ENCODE measurements around the gene GPR135. TPM values are rescaled to one million over a fixed set of nuclear protein-coding genes. Genes with fewer than 3 reads are reported as not detected.
"Not testable (repeated sequence)": the region's sequence is repeated elsewhere in the genome, so short reads cannot be mapped to it uniquely, and the experiment has no call there.

The GPR135 gene
- total RNA-seq, 3 donors from 2014 or later = 4.4 to 5.9 (median 5.1) TPM

DNA sequence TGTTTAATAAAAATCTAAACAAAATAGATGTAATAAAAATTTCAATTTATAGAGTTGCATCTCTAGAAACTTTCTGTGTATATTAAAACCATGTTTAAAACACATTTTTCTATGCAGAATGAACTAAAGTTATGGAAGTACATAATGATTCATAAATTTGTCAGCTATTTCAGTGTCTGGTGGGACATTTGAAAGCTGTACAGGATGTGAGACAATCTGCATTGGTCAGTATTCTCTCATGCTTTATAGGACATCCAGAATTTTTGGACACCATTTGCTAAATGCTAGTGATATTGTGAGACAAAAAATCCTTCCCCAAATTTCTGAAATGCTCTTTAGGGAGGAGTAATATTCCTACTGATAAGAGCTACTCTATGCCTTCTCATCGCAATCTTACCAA lies 13.3 kb downstream of the GPR135 start:
- Histone ChIP-seq H3K27me3 (no peaks in the 10 kb centered on the region), H3K36me3 (no peaks in the 10 kb centered on the region), H3K27ac (no peak overlapping the region), H3K4me1 (no peaks in the 10 kb centered on the region), H3K4me3 (no peak overlapping the region), H3K9me3 (no peaks in the 10 kb centered on the region)
- DNase-seq (ENCODE audit: low spot score in 2 of 2) = no peak
- TF ChIP-seq, protein P1, sequence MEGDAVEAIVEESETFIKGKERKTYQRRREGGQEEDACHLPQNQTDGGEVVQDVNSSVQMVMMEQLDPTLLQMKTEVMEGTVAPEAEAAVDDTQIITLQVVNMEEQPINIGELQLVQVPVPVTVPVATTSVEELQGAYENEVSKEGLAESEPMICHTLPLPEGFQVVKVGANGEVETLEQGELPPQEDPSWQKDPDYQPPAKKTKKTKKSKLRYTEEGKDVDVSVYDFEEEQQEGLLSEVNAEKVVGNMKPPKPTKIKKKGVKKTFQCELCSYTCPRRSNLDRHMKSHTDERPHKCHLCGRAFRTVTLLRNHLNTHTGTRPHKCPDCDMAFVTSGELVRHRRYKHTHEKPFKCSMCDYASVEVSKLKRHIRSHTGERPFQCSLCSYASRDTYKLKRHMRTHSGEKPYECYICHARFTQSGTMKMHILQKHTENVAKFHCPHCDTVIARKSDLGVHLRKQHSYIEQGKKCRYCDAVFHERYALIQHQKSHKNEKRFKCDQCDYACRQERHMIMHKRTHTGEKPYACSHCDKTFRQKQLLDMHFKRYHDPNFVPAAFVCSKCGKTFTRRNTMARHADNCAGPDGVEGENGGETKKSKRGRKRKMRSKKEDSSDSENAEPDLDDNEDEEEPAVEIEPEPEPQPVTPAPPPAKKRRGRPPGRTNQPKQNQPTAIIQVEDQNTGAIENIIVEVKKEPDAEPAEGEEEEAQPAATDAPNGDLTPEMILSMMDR (IDR thresholded peaks at IDR 0.05) = no peak
- TF ChIP-seq POLR2A (IDR thresholded peaks at IDR 0.05) = no peak
- TF ChIP-seq POLR2AphosphoS5 (IDR thresholded peaks at IDR 0.05) = no peak
- intact Hi-C loops (cut with DNase I; ENCODE audit: low total_unique reads) = no loop called here

DNA sequence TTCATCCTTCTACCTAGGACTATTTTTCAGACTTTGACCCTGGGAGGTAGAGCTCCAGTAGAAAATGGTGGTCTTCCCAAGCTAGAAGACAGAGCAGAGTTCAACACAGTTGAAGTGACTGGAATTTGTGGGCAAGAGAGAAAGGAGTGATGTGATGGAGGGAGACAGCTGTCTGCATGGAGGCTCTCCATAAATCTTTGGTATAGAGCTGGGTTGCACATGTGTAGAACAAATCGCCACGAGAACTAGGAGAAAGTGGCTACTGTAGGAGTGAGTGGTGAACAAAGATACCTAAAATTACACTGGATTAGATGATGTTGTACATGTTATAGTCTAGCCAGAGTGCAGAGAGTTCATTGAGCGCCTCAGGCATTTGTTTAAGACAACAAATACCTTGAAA lies 14.5 kb downstream of the GPR135 start:
- no peaks in the 10 kb centered on the region for H3K36me3 ChIP-seq
- no peaks in the 10 kb centered on the region for H3K27me3 ChIP-seq
- intact Hi-C loops (cut with DNase I; ENCODE audit: low total_unique reads) = no loop called here
- TF ChIP-seq POLR2A (IDR thresholded peaks at IDR 0.05) = no peak
- TF ChIP-seq, protein P1 (IDR thresholded peaks at IDR 0.05) = no peak
- TF ChIP-seq POLR2AphosphoS5 (IDR thresholded peaks at IDR 0.05) = no peak
- no peak overlapping the region for H3K4me3 ChIP-seq
- no peaks in the 10 kb centered on the region for H3K4me1 ChIP-seq
- no peak for DNase-seq (ENCODE audit: low spot score in 2 of 2)
- no peaks in the 10 kb centered on the region for H3K9me3 ChIP-seq
- no peak overlapping the region for H3K27ac ChIP-seq

DNA sequence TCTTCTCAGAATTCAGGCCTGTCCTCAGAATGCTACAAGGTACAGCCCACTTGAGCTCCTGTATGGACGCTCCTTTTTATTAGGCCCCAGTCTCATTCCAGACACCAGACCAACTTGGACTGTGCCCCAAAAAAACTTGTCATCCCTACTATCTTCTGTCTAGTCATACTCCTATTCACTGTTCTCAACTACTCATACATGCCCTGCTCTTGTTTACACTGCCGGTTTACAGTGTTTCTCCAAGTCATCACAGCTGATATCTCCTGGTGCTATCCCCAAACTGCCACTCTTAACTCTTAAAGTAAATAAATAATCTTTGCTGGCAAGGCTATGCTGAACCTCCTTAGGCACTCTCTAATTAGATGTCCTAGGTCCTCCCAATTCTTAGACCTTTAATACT lies 16.5 kb downstream of the GPR135 start:
- H3K9me3 ChIP-seq; H3K36me3 ChIP-seq; H3K27me3 ChIP-seq; intact Hi-C loops (cut with DNase I; ENCODE audit: low total_unique reads); H3K4me3 ChIP-seq; H3K27ac ChIP-seq; DNase-seq (ENCODE audit: low spot score in 2 of 2); H3K4me1 ChIP-seq: not testable (repeated sequence)

DNA sequence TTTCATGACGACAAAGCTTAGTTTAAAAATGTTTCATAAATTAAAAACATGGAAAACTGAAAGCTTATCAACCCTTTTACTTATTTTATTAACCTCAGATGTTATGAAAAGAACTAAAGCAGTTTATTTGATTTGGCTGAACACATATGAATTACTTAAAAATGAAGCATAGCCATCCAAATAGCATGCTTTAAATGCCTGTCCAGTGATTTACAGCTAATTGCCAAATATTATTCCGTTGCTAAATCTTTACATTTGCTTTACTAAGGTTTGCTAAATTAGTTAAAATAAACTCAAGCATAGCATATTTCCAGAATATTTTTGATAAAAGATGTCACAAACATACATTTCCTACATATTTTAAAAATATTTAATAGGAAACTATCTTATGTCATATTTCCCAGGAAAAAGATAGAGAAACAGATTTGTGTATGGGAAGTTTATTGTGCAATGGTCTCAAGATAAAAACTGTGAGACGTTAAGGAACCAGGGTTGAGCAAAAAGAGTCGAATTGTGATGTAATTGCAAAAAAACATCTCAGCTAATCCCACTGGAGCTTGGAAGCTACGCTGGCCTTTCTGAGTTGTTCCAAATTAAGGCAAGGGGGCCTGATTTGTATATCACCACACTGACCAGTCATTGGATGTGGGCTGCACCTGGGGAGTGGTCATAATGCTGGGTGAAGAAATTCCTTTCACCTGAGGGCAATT lies 25.8 kb downstream of the GPR135 start:
- intact Hi-C loops (cut with DNase I; ENCODE audit: low total_unique reads) = no loop called here
- TF ChIP-seq, protein P1 (IDR thresholded peaks at IDR 0.05) = no peak
- TF ChIP-seq POLR2A (IDR thresholded peaks at IDR 0.05) (no peak), POLR2AphosphoS5 (IDR thresholded peaks at IDR 0.05) (no peak)
- H3K27ac ChIP-seq = no peak overlapping the region
- H3K9me3 ChIP-seq = no peaks in the 10 kb centered on the region
- H3K4me3 ChIP-seq = no peak overlapping the region
- H3K4me1 ChIP-seq = no peaks in the 10 kb centered on the region
- H3K27me3 ChIP-seq = no peaks in the 10 kb centered on the region
- no peak for DNase-seq (ENCODE audit: low spot score in 2 of 2)
- H3K36me3 ChIP-seq = no peaks in the 10 kb centered on the region

DNA sequence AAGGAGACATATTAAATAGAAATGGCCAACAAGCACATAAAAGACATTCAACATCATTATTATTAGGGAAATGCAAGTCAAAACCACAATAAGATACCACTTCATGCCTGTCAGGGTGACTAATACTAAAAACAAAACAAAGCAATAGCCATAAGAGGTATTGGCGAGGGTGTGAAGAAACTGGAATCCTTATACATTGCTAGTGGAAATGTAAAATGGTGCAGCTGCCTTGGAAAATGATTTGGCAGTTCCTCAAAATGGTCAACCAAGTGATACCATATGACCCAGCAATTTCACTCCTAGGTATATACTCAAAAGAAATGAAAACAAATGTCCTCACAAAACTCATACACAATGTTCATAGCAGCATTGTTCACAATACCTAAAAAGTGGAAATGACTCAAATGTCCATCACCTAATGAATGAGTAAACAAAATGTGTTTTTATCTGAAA lies 27.0 kb downstream of the GPR135 start:
- Histone ChIP-seq H3K27ac (no peak overlapping the region), H3K36me3 (no peaks in the 10 kb centered on the region), H3K9me3 (no peaks in the 10 kb centered on the region), H3K4me1 (no peaks in the 10 kb centered on the region), H3K27me3 (no peaks in the 10 kb centered on the region), H3K4me3 (no peak overlapping the region)
- TF ChIP-seq POLR2A (IDR thresholded peaks at IDR 0.05) = no peak
- TF ChIP-seq POLR2AphosphoS5 (IDR thresholded peaks at IDR 0.05) = no peak
- DNase-seq (ENCODE audit: low spot score in 2 of 2) = no peak
- intact Hi-C loops (cut with DNase I; ENCODE audit: low total_unique reads) = no loop called here

DNA sequence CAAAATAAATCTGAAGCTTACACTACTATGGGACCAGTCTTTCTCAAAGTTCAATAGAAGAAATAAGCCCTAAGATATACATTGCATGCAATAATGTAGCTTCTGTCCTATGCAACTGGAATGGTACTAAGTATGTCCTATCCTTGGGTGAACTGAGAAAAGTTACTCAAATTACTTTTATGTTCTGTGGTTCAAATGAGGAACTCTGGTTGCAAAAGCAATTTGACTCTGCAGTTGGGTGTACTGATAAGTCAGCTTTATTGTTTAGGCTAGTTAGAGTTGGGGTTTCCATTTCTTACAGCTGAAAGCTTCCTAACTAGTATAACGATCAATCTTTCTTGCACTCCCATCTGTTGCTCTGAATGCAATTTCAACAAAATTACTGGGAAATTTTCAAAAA lies 29.2 kb downstream of the GPR135 start:
- no peak overlapping the region for H3K27ac ChIP-seq

More for the DNA sequence above, 29.2 kb downstream of the GPR135 start:
- DNase-seq (ENCODE audit: low spot score in 2 of 2) = no peak
- H3K36me3 ChIP-seq = no peaks in the 10 kb centered on the region
- H3K27me3 ChIP-seq = no peaks in the 10 kb centered on the region
- intact Hi-C loops (cut with DNase I; ENCODE audit: low total_unique reads) = no loop called here
- no peak overlapping the region for H3K4me3 ChIP-seq
- no peaks in the 10 kb centered on the region for H3K9me3 ChIP-seq
- no peaks in the 10 kb centered on the region for H3K4me1 ChIP-seq
- no peak for TF ChIP-seq POLR2AphosphoS5 (IDR thresholded peaks at IDR 0.05)
- no peak for TF ChIP-seq POLR2A (IDR thresholded peaks at IDR 0.05)
- TF ChIP-seq, protein P1 (IDR thresholded peaks at IDR 0.05) = no peak
